ENCODE data around the gene LIMD2. TPM values are rescaled to one million over a fixed set of nuclear protein-coding genes. Genes with fewer than 3 reads are reported as not detected.

The LIMD2 gene
- total and polyA plus RNA-seq, 2 of the 8 experiments (the other 6 are each of a cell fraction or from before 2014, with no cell fraction given): 72.0 to 77.2 TPM

GRCh38 chr17:63688396-63689020, 11.4 kb downstream of the LIMD2 start:
- no peaks in the 10 kb centered on the region for H3K9me3 ChIP-seq (ENCODE audit: insufficient read depth in 2 of 2, low read depth in 1 of 2, low read length in 1 of 2)
- peaks cover 4 to 13% (median 9%) of the 10 kb centered on the region in 4 experiments; a peak in 5 of 8 replicates for H3K36me3 ChIP-seq (ENCODE audit: control insufficient read depth in 2 of 4, insufficient read depth in 4 of 4, low read length in 3 of 4)
- no peak overlapping the region for H2BK20ac ChIP-seq (ENCODE audit: low read length)
- no peak overlapping the region for H3K4me2 ChIP-seq (ENCODE audit: insufficient read depth in 1 of 2, low read depth in 2 of 2, low read length in 2 of 2)
- H3K79me1 ChIP-seq (ENCODE audit: low read depth, low read length): no peaks in the 10 kb centered on the region
- H3K23ac ChIP-seq (ENCODE audit: insufficient read length): no peak overlapping the region
- H4K5ac ChIP-seq (ENCODE audit: insufficient read length, low read depth, low read length): no peak overlapping the region
- TF ChIP-seq TAF1 (IDR thresholded peaks at IDR 0.05; ENCODE audit: low read depth, low read length): no peak
- TF ChIP-seq POU5F1 (IDR thresholded peaks at IDR 0.05; ENCODE audit: low read depth, low read length): no peak
- H2AK5ac ChIP-seq (ENCODE audit: low read depth, low read length): no peak overlapping the region
- H2AFZ ChIP-seq (ENCODE audit: low read length): no peak overlapping the region
- no peaks in the 10 kb centered on the region for H3K23me2 ChIP-seq (ENCODE audit: low read depth, low read length)
- H3K4ac ChIP-seq (replicated peaks; ENCODE audit: insufficient read length, low read depth, low read length): no peak overlapping the region
- H3K27ac ChIP-seq (ENCODE audit: low read depth, low read length): no peak overlapping the region
- FAIRE-seq (no peak), DNase-seq (ENCODE audit: low read depth in 1 of 2, low spot score in 2 of 2) (no peak)
- CTCF ChIA-PET (ENCODE audit: partially characterized antibody): interaction anchor here (1.3 to 3.1 kb wide), 6 partner anchors 9 to 263 kb away, joined by 3 to 26 read pairs (median 4); no protein-coding TSS in a partner anchor
- no peak overlapping the region for H2BK12ac ChIP-seq (ENCODE audit: low read depth, low read length)
- H3K18ac ChIP-seq (ENCODE audit: extremely low read depth, low read length): no peak overlapping the region
- H4K8ac ChIP-seq (ENCODE audit: extremely low read depth, insufficient read depth, low read length): no peak overlapping the region
- no peak overlapping the region for H2BK120ac ChIP-seq (replicated peaks; ENCODE audit: low read depth, low read length)
- no peak overlapping the region for H3K4me3 ChIP-seq (ENCODE audit: extremely low read depth in 1 of 4, insufficient read depth in 2 of 4, low read depth in 3 of 4, low read length in 4 of 4)
- H4K20me1 ChIP-seq (replicated peaks in 1 of 2; ENCODE audit: control insufficient read depth in 1 of 2, insufficient read depth in 2 of 2, low read length in 2 of 2): no peaks in the 10 kb centered on the region
- no peak overlapping the region for H4K91ac ChIP-seq (replicated peaks; ENCODE audit: insufficient read length, low read length)
- no peak overlapping the region for H3K56ac ChIP-seq (replicated peaks; ENCODE audit: insufficient read length, low read depth, low read length)
- H3K9ac ChIP-seq (replicated peaks in 1 of 4; ENCODE audit: extremely low read depth in 1 of 4, low read depth in 3 of 4, low read length in 3 of 4): no peak overlapping the region; a peak in 1 of 7 replicates
- no peak overlapping the region for H3K14ac ChIP-seq (ENCODE audit: insufficient read length)
- no peaks in the 10 kb centered on the region for H3K79me2 ChIP-seq (ENCODE audit: control insufficient read depth in 1 of 2, insufficient read depth in 2 of 2, low read length in 2 of 2)
- no peaks in the 10 kb centered on the region for H3K27me3 ChIP-seq (replicated peaks in 1 of 4; ENCODE audit: control insufficient read depth in 3 of 4, extremely low read depth in 1 of 4, insufficient read depth in 3 of 4, low read length in 3 of 4)
- H3K4me1 ChIP-seq (replicated peaks in 1 of 4; ENCODE audit: control insufficient read depth in 3 of 4, insufficient read depth in 4 of 4, low read length in 3 of 4): no peaks in the 10 kb centered on the region
- H2BK15ac ChIP-seq (ENCODE audit: low read length): no peak overlapping the region
- POLR2A ChIA-PET (ENCODE audit: partially characterized antibody): interaction anchor here (1.2 kb wide), 1 partner anchor 131 kb away, joined by 3 read pairs; no protein-coding TSS in a partner anchor
- H2BK5ac ChIP-seq (ENCODE audit: low read depth, low read length): no peak overlapping the region
- 87% methylated on average over 12 of the region's 12 CpGs; no CpG with 5 or more reads in 1 of the 2 experiments for WGBS, 2 experiments (ENCODE audit: extremely low coverage in 1 of 2, insufficient coverage in 1 of 2, insufficient read length in 1 of 2, insufficient replicate concordance in 2 of 2, low coverage in 1 of 2, low lambda C conversion rate in 2 of 2, missing lambda C conversion rate in 1 of 2)
